Measurements from ENCODE around the gene RMND5A.

- TF ChIP-seq CTCF (IDR thresholded peaks at IDR 0.05; ENCODE audit: insufficient read depth, low read length, poor library complexity, severe bottlenecking) (no peak), EZH2phosphoT487 (conservative IDR thresholded peaks at IDR 0.05; ENCODE audit: low read length) (no peak)
These were observed 98.9 kb downstream of the RMND5A start for GRCh38 chr2:86818957-86819356.

All from SU-DHL-6 (cell line).